KG1 (cell line): ENCODE results near the gene NTNG1.
"Not testable (repeated sequence)": the region's sequence is repeated elsewhere in the genome, so short reads cannot be mapped to it uniquely, and the experiment has no call there.

ENCODE experiments used
- DNase-seq: peaks from one replicate; lab custom pipeline; 2025; lab: John Stamatoyannopoulos, UW

The NTNG1 gene

DNA sequence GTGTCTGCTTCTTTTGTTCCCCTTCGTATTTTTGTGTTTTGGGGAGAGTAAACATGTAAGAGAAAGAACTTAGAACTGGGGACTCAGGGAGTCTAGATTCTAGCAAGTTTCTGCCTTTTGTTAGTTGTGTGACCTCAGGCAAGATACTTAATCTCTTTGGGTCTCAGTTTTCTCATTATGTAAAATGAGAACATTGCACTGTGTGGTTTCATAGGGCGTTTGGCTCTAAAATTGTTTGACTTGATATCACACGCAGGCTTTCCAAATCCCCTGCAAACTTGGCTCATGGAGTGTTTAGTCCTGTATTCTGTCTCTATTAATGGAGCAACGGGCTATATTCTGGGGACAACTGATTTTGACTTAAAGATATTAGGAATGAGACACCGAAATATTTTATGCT lies 57.7 kb downstream of the NTNG1 start:
- no peak for DNase-seq

- no peak for DNase-seq
Observed at GRCh38 chr1:107200631-107201030, 59.8 kb downstream of the NTNG1 start.

GRCh38 chr1:107202007-107202406 lies 61.2 kb downstream of the NTNG1 start:
- no peak for DNase-seq

DNA sequence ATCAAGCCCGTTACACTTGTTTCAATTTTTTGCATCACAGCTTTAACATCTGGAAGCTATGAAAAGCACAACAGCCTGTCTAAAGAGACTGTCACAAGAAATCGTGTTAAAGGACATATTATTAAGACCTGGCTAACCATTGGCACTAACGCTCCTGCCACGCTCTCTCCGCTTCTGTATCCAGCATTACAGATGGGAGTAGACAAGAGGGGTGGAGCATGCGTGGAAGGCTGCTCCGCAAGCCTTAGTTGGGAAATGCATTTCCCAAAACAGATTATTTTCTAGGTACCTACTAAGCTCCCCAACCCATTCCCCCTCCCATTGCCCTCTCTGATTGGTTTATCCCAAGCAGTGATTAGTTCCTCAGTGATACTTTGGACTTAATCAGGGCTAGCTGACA lies 72.4 kb downstream of the NTNG1 start:
- no peak for DNase-seq

DNA sequence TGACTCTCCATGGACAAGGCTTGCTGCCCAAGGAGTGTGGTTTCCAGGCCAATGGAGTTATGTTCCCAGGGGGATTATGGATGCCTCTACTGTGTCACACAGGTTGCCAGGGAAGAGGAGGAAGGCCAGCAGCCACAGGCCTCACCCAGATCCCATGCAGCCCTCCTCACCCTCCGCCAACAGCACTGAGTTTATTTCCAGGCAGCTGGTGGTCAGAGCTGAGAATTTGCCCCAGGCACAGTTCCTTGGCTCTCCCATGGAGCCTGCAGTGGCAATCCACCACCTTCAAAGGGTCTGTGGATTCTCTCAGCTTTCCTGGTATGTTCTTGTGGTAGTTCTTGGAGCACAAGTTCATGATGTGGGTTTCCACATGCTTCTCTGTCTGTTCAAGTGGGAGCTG lies 79.2 kb downstream of the NTNG1 start:
- DNase-seq = no peak

DNA sequence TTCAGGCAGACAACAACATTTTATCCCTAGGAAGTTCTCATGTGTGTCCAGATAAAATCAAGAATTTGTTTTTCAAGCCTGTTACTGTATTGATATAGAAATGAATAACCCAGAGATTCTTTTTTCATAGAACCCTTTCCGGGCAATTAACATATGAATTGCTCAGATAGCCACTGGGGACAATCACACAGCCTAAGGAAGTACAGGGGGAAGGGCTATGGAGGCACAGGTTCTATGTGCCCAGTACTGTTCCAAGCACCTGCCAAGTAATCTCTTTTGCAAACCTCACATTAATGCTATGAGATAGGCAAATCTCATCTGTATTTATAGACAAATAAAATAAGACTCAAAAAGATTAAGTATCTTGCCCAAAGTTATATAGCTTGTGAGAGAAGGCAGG lies 84.9 kb downstream of the NTNG1 start:
- no peak for DNase-seq

GRCh38 chr1:107228704-107229371 lies 88.0 kb downstream of the NTNG1 start:
- no peak for DNase-seq

- no peak for DNase-seq
Observed at GRCh38 chr1:107229711-107230110, 88.9 kb downstream of the NTNG1 start.

DNA sequence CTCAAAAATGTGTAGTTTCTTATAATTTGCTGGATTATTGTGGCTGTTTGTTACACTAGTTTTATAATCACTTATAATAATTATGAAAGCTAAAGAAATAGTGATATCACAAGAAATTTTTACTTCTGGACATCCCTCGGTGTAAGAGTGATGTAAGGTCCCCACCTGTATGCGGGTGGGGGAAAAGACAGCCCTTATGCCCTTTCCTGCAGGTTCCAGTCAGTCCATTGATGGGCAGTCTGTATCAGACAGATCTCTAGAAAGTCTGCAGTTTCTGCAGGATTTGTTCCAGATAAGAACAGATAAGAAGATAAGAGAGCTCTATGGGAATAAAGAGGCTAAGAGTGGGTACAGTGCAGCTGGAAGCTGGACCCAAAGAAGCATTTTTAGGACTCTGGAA lies 89.3 kb downstream of the NTNG1 start:
- DNase-seq = no peak

DNA sequence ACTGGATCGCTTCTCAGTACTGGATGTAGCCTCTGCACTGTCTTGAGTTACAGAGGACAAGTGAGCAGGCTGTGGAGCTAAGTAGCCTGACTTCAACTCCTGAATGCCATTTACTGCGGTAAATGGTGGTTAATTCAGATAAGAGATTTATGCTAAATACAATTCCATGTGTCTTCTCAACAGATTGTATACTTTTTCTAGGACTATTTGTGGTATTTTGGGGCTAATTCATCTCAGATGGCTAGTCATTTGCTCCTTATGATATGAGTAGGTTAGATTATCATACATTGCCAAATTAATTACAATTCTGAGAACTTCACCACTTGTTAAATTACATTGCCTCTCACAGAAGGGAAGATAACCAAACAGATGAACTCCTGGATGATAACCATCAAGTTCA lies 90.5 kb downstream of the NTNG1 start:
- no peak for DNase-seq

DNA sequence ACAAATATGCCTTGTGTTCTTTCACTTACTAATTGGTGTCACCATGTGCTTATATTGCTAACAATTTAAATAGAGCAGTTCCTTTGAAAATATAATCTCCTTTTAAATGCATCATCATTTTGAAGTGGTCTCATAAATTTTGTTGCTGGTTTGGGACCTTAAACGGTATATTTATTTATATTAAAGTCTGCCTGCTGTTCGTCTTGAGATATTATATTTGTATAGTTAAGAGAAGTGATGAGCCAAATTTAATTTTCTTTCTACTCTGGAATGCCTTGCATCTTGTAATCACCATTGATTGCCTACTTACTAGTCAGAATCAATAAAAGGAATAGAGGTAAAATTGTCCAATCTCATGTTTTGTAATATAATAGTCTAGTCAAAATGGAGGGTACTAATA lies 91.6 kb downstream of the NTNG1 start:
- DNase-seq = no peak

GRCh38 chr1:107236760-107237159 lies 95.9 kb downstream of the NTNG1 start:
- DNase-seq = not testable (repeated sequence)

GRCh38 chr1:107243461-107243860 lies 102.6 kb downstream of the NTNG1 start:
- no peak for DNase-seq

DNA sequence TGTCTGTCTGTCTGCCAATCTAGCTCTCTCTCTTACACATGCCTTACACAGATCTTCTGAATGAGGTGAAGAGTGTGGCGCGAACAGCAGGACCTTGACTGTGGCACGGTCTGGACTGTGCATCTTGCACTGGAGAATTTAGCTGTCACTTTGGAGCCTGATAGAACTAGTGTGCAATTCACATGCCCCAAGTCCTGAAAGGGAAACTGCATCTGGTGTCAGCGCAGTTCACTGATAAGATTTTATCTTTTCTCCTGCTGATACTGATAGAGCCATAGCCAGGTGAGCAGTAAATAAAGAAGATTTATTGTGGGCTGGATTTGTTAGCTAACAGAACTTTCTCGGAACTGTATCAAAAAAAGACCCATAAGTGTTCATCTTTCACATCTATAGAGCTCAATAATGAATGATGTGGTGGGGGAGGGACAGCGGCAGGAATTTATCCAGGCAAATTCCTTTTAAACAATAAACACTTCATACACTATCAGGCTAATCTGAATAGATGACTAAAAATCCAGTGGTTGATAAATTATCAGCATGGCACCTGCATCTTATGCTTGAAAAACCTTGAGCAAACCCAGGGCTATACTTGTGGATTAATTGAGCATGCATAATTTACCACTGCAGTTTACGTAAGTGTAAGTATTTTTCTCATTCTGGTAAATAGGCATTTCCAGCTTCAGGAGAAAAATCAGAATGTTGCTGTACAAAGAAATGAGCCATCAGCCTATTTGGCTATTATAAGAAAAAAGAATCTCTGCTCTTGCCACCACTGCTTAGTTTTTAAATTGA lies 104.1 kb downstream of the NTNG1 start:
- no peak for DNase-seq

- no peak for DNase-seq
Observed at GRCh38 chr1:107246775-107247345, 106.0 kb downstream of the NTNG1 start.

DNA sequence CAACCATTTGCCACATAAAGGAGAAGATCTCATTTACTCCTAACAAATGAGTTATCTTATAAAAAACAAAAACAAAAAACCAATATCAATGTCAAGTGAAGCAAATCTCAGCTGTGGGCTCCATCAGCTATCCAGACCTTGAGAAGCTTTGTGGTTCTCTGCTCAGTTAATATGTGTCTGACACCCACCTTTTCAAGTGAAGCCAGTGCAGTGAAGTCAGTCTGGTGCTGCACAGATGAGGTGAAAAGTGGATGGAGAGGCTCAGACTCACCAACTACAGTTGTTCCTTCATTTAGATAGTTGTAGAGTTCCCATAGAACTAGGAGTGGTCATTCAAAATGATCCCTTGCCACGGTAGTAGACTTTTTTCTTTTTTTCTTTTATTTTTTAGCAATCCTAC lies 106.8 kb downstream of the NTNG1 start:
- DNase-seq = no peak

DNA sequence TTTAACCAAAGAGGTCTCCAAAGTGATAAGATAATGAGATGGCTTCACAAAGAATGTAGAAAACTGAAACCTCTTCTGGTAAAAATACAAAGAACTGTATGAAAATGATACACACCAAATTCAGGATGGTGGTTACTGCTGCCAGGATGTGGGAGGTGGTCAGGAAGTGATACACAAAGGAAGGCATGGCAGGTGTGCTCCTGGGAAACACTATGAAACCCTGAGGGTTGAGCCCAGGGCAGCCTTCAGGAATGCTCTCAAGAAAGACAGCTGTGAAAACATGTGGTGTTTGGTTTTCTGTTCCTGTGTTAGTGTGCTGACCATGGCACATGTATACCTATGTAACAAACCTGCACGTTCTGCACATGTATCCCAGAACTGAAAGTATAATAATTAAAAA lies 109.3 kb downstream of the NTNG1 start:
- no peak for DNase-seq

DNA sequence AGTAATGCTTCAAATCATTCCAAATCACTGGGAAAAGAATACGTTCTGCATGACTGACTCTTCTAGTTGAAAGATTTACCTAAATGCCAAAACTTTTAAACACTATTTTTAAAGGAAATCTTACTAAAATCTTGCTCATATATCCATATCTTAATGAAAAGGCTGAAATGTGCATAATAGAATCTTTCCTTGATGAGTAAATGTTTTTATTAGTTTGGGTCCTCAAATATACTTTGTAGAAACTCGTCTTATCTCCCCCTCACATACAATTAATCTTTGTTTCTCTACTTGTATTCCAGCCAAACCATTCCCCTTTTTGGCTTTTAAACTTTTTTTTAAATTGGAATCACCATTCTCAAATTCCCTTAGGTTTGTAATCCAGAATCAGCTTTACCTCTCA lies 110.2 kb downstream of the NTNG1 start:
- no peak for DNase-seq

DNA sequence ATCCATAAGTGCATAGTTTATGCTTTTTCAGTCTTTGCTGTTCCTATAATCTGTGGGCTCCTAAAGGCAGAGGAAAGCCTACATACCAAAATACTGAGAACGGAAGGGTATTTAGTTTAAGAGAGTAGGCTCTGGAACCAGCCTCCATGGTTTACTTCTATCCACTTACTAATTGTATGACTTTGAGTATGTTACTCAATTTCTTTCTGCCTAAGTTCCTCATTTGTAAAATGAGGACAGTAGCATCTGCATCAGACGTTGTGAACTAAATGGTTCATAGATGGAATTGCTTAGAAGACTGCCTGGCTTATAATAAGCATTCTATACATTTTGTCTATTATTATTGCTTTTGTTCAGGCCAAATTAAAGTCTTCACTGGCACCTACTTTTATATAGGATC lies 111.0 kb downstream of the NTNG1 start:
- DNase-seq = no peak

- DNase-seq = no peak
Observed at GRCh38 chr1:107252271-107252670, 111.4 kb downstream of the NTNG1 start.

DNA sequence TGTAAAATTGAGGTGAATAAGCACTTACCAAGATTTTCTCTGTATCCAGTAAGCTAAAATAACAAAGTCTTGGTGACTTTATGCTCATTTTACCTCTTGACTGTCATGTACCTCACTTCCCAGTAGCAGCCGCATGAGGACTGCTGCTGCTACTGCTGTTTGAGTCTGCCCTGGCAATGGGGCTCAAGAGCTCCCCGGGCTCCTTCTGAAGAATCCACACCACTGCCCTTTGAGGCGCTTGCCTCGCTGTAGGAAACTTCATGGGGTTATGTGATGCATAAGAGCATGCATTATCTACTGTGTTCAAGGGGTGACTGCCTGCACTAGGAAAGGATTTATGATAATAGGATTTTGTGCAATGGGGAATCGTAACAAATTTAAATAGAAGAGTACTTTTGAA lies 113.5 kb downstream of the NTNG1 start:
- no peak for DNase-seq

GRCh38 chr1:107255469-107255868 lies 114.6 kb downstream of the NTNG1 start:
- DNase-seq = no peak

GRCh38 chr1:107262467-107263286 lies 121.8 kb downstream of the NTNG1 start:
- no peak for DNase-seq
